Endothelial cell of umbilical vein (primary cell): ENCODE results near the gene RNASET2.
"Not testable (repeated sequence)": the region's sequence is repeated elsewhere in the genome, so short reads cannot be mapped to it uniquely, and the experiment has no call there.

Experiments used
- EZH2 ChIP-seq: IDR thresholded peaks from 2 replicates; pipeline ENCODE4 v1.6.1; 2012; ENCODE audit warnings: borderline replicate concordance, low read depth, mild to moderate bottlenecking, moderate library complexity, low read length, inconsistent platforms; ENCODE audit not compliant: severe bottlenecking
- FOS ChIP-seq: IDR thresholded peaks from 2 replicates; pipeline ENCODE4 v1.6.1; 2011; ENCODE audit warnings: mild to moderate bottlenecking, low read length, moderate library complexity, borderline replicate concordance; ENCODE audit not compliant: insufficient read depth
- GATA2 ChIP-seq: IDR thresholded peaks from 2 replicates; pipeline ENCODE4 v1.7.0; 2011; ENCODE audit warnings: low read depth, mild to moderate bottlenecking, moderate library complexity, mixed read lengths, low read length; ENCODE audit not compliant: insufficient read length, insufficient read depth
- MYC ChIP-seq: IDR thresholded peaks from one replicate; pipeline ENCODE4 v1.6.1; 2011; ENCODE audit warnings: mild to moderate bottlenecking, low read depth, low read length
- POLR2A ChIP-seq: IDR thresholded peaks from 2 replicates; pipeline ENCODE4 v1.6.1; 2012; ENCODE audit warnings: low read depth, mild to moderate bottlenecking, control low read depth, low read length
- POLR2AphosphoS5 ChIP-seq: IDR thresholded peaks from 2 replicates; pipeline ENCODE4 v1.6.1; 2012; ENCODE audit warnings: low read depth, mild to moderate bottlenecking, control low read depth, low read length, moderate library complexity; ENCODE audit not compliant: insufficient read depth
- TF ChIP-seq, protein P1 (sequence below), 2 donors: IDR thresholded peaks; 1 replicate in 1 of 2; 2 replicates in 1 of 2; pipeline ENCODE4 v1.5.1; 2011; ENCODE audit warnings: low read length in 2 of 2, mild to moderate bottlenecking in 2 of 2, moderate library complexity in 2 of 2, control low read depth in 1 of 2, inconsistent platforms in 1 of 2, low read depth in 1 of 2; ENCODE audit not compliant: insufficient read depth in 1 of 2; ENCODE audit errors: extremely low read depth in 1 of 2
- TF ChIP-seq, protein P2 (sequence below): IDR thresholded peaks from 2 replicates; pipeline ENCODE4 v1.6.1; 2011; ENCODE audit not compliant: insufficient read depth, insufficient read length

DNA sequence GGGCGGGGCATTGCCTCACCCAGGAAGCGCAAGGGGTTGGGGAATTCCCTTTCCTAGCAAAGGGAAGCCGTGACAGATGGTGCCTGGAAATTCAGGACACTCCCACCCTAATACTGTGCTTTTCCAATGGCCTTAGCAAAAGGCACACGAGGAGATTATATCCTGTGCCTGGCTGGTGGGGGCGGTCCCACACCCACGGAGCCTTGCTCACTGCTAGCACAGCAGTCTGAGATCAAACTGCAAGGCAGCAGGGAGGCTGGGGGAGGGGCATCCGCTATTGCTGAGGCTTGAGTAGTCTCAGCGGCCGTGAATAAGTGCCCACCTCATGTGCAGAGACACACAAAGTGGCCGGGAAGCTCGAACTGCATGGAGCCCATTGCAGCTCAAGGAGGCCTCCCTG is 71.4 kb downstream of the RNASET2 start:
- TF ChIP-seq, protein P1, sequence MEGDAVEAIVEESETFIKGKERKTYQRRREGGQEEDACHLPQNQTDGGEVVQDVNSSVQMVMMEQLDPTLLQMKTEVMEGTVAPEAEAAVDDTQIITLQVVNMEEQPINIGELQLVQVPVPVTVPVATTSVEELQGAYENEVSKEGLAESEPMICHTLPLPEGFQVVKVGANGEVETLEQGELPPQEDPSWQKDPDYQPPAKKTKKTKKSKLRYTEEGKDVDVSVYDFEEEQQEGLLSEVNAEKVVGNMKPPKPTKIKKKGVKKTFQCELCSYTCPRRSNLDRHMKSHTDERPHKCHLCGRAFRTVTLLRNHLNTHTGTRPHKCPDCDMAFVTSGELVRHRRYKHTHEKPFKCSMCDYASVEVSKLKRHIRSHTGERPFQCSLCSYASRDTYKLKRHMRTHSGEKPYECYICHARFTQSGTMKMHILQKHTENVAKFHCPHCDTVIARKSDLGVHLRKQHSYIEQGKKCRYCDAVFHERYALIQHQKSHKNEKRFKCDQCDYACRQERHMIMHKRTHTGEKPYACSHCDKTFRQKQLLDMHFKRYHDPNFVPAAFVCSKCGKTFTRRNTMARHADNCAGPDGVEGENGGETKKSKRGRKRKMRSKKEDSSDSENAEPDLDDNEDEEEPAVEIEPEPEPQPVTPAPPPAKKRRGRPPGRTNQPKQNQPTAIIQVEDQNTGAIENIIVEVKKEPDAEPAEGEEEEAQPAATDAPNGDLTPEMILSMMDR (IDR thresholded peaks at IDR 0.05; ENCODE audit: extremely low read depth in 1 of 2, insufficient read depth in 1 of 2, low read depth in 1 of 2, low read length in 2 of 2), result not testable (repeated sequence)
- TF ChIP-seq, protein P2, sequence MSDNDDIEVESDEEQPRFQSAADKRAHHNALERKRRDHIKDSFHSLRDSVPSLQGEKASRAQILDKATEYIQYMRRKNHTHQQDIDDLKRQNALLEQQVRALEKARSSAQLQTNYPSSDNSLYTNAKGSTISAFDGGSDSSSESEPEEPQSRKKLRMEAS, result not testable (repeated sequence)
- not testable (repeated sequence) for TF ChIP-seq MYC, GATA2, EZH2, POLR2AphosphoS5, FOS, POLR2A
